Trophoblast cell (in vitro differentiated cells and primary cell): ENCODE data around the gene AHDC1.

Source experiments
- DNase-seq, 2 donors: peaks; one replicate each; pipeline ENCODE4 v3.0.0-alpha.2; 2016
- H2AFZ ChIP-seq: 2 replicates; pipeline ENCODE4 v1.6.1; 2013; ENCODE audit warnings: low read length, moderate library complexity, mild to moderate bottlenecking; ENCODE audit not compliant: insufficient read depth, poor library complexity
- H2AK5ac ChIP-seq: 2 replicates; pipeline ENCODE4 v1.6.1; 2013; ENCODE audit warnings: mild to moderate bottlenecking, low read length
- H2BK120ac ChIP-seq: 2 replicates; pipeline ENCODE4 v1.6.1; 2013; ENCODE audit warnings: low read length, mild to moderate bottlenecking, moderate library complexity; ENCODE audit not compliant: insufficient read depth, poor library complexity
- H2BK12ac ChIP-seq: 2 replicates; pipeline ENCODE4 v1.6.1; 2013; ENCODE audit warnings: mild to moderate bottlenecking, low read length, moderate library complexity
- H2BK5ac ChIP-seq: 2 replicates; pipeline ENCODE4 v1.6.1; 2013; ENCODE audit warnings: low read length, low read depth, moderate library complexity, mild to moderate bottlenecking; ENCODE audit not compliant: poor library complexity
- H3K14ac ChIP-seq: 2 replicates; pipeline ENCODE4 v1.6.1; 2013; ENCODE audit warnings: mild to moderate bottlenecking, low read length
- H3K18ac ChIP-seq: 2 replicates; pipeline ENCODE4 v1.6.1; 2013; ENCODE audit warnings: mild to moderate bottlenecking, low read length
- H3K23ac ChIP-seq: 2 replicates; pipeline ENCODE4 v1.6.1; 2013; ENCODE audit warnings: low read length
- H3K27ac ChIP-seq: 2 replicates; pipeline ENCODE4 v1.5.1; 2013; ENCODE audit warnings: low read depth, mild to moderate bottlenecking, inconsistent platforms, low read length, moderate library complexity
- H3K27me3 ChIP-seq: 2 replicates; pipeline ENCODE4 v1.6.1; 2013; ENCODE audit warnings: inconsistent platforms, mild to moderate bottlenecking, low read length, moderate library complexity; ENCODE audit not compliant: insufficient read depth
- H3K36me3 ChIP-seq, 2 experiments: 1 replicate in 1 of 2; 2 replicates in 1 of 2; pipeline ENCODE4 v1.6.1; 2013; ENCODE audit warnings: low read length in 2 of 2, mild to moderate bottlenecking in 2 of 2, moderate library complexity in 1 of 2; ENCODE audit not compliant: insufficient read depth in 2 of 2, control insufficient read depth in 1 of 2
- H3K4ac ChIP-seq: 2 replicates; pipeline ENCODE4 v1.6.1; 2013; ENCODE audit warnings: low read depth, mild to moderate bottlenecking, low read length, moderate library complexity
- H3K4me1 ChIP-seq, 2 experiments: 1 replicate in 1 of 2; 2 replicates in 1 of 2; pipeline ENCODE4 v1.6.1; 2013; ENCODE audit warnings: low read length in 2 of 2, mild to moderate bottlenecking in 2 of 2, moderate library complexity in 1 of 2; ENCODE audit not compliant: insufficient read depth in 2 of 2, control insufficient read depth in 1 of 2
- H3K4me2 ChIP-seq: 2 replicates; pipeline ENCODE4 v1.6.1; 2013; ENCODE audit warnings: inconsistent platforms, mild to moderate bottlenecking, low read length, moderate library complexity
- H3K4me3 ChIP-seq: 2 replicates; pipeline ENCODE4 v1.5.1; 2013; ENCODE audit warnings: mild to moderate bottlenecking, low read depth, low read length, inconsistent platforms
- H3K79me1 ChIP-seq: one replicate; pipeline ENCODE4 v1.6.1; 2013; ENCODE audit warnings: low read length
- H3K79me2 ChIP-seq: 2 replicates; pipeline ENCODE4 v1.6.1; 2013; ENCODE audit warnings: low read length, mild to moderate bottlenecking; ENCODE audit not compliant: control insufficient read depth, insufficient read depth, poor library complexity
- H3K9ac ChIP-seq: 2 replicates; pipeline ENCODE4 v1.6.1; 2013; ENCODE audit warnings: mild to moderate bottlenecking, low read length
- H3K9me3 ChIP-seq: 2 replicates; pipeline ENCODE4 v1.6.1; 2013; ENCODE audit warnings: low read depth, mild to moderate bottlenecking, control low read depth, inconsistent platforms, low read length; ENCODE audit not compliant: insufficient read depth
- H4K12ac ChIP-seq: 2 replicates; pipeline ENCODE4 v1.6.1; 2013; ENCODE audit warnings: low read depth, mild to moderate bottlenecking, low read length, moderate library complexity
- H4K8ac ChIP-seq: 2 replicates; pipeline ENCODE4 v1.6.1; 2013; ENCODE audit warnings: low read depth, mild to moderate bottlenecking, low read length, moderate library complexity
- H4K91ac ChIP-seq: one replicate; pipeline ENCODE4 v1.6.1; 2013; ENCODE audit warnings: low read depth, mild to moderate bottlenecking, low read length, moderate library complexity
- WGBS: extraction: QIAGEN DNeasy Blood & Tissue Kit; methylation state at CpG from one replicate; pipeline ENCODE4 v1.1.7; 2013; ENCODE audit warnings: missing lambda C conversion rate; ENCODE audit not compliant: insufficient read length, insufficient coverage; ENCODE audit errors: extremely low coverage; 5-methylcytosine and 5-hydroxymethylcytosine counted together

Gene AHDC1

DNA sequence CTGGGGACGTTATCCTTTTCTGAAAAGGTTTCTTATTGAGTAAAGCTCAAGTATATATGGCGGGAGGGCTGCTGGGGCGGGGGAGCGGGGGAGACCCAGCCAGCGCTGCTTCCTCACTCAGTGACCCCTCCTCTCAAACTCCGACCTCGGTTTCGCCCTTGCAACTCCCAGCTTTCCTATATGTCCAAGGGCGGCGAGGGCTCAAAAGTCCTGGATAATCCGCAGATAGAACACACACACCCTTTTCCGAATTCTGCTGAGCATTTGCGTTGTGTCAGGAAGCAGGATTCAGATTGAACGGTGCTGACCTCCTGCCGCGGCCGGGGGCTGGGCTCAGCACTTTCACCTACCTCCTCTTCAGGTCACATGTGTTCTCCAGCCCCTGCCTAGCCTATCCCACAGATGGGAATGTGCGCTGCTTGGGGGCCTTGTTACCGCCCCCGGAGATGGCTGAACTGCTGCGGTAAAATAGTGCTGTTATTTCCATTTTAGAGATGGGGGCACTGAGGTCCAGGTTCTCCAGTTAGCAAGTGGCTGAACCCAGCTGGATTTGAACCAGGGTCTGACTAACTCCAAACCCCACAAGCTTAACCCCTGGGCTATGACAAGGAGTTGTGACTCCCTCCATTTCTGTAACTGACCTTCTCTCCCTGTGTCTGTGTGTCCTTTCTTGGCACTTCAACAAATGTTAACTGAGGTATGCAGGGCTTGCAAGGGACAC, 795 bp upstream of the AHDC1 start:
- Histone ChIP-seq H3K14ac (peak overlapping the region; percentile 30), H3K4me3 (peak overlapping the region; percentile 93), H3K79me1 (peaks cover 42% of the 10 kb centered on the region), H3K36me3 (peaks cover 0 to 3% of the 10 kb centered on the region in 2 experiments), H3K18ac (peak overlapping the region; percentile 13), H2BK5ac (peak overlapping the region; percentile 49), H3K4ac (peak overlapping the region; percentile 20), H4K12ac (peak overlapping the region; percentile 48), H3K79me2 (peaks cover 34% of the 10 kb centered on the region), H2BK12ac (peak overlapping the region; percentile 66), H3K4me2 (peak overlapping the region; percentile 68), H3K23ac (no peak overlapping the region), H2AFZ (peak overlapping the region; percentile 61), H2BK120ac (peak overlapping the region; percentile 74), H3K9me3 (no peaks in the 10 kb centered on the region), H3K27me3 (no peaks in the 10 kb centered on the region), H3K4me1 (peaks cover 48 to 50% of the 10 kb centered on the region in 2 experiments), H3K27ac (peak overlapping the region; percentile 15), H4K91ac (peak overlapping the region; percentile 73), H2AK5ac (peak overlapping the region; percentile 24), H3K9ac (no peak overlapping the region), H4K8ac (peak overlapping the region; percentile 73)
- DNase-seq = no peak
- no CpG with 5 or more reads among the region's 21 CpGs for WGBS

GRCh38 chr1:27603309-27603680, 649 bp downstream of the AHDC1 start:
- peak overlapping the region; percentile 63 for H4K8ac ChIP-seq
- no CpG with 5 or more reads among the region's 43 CpGs for WGBS
- H2BK12ac ChIP-seq = no peak overlapping the region
- peak overlapping the region; percentile 81 for H4K12ac ChIP-seq
- peak overlapping the region; percentile 95 for H2BK5ac ChIP-seq
- H3K79me2 ChIP-seq = peaks cover 41% of the 10 kb centered on the region
- DNase-seq = peak; percentile 44 to 63
- peak overlapping the region; percentile 96 for H3K14ac ChIP-seq
- peak overlapping the region; percentile 93 for H3K4me3 ChIP-seq
- H3K4me1 ChIP-seq = peaks cover 59% of the 10 kb centered on the region in 2 experiments
- peaks cover 0 to 3% of the 10 kb centered on the region in 2 experiments for H3K36me3 ChIP-seq
- no peaks in the 10 kb centered on the region for H3K27me3 ChIP-seq
- H3K27ac ChIP-seq = peak overlapping the region; percentile 77
- peak overlapping the region; percentile 56 for H3K4me2 ChIP-seq
- H3K4ac ChIP-seq = peak overlapping the region; percentile 100
- H3K23ac ChIP-seq = no peak overlapping the region
- no peaks in the 10 kb centered on the region for H3K9me3 ChIP-seq
- peak overlapping the region; percentile 50 for H2AK5ac ChIP-seq
- peak overlapping the region; percentile 40 for H2AFZ ChIP-seq
- peak overlapping the region; percentile 87 for H3K9ac ChIP-seq
- H2BK120ac ChIP-seq = peak overlapping the region; percentile 94
- H4K91ac ChIP-seq = peak overlapping the region; percentile 97
- peaks cover 46% of the 10 kb centered on the region for H3K79me1 ChIP-seq
- peak overlapping the region; percentile 85 for H3K18ac ChIP-seq

DNA sequence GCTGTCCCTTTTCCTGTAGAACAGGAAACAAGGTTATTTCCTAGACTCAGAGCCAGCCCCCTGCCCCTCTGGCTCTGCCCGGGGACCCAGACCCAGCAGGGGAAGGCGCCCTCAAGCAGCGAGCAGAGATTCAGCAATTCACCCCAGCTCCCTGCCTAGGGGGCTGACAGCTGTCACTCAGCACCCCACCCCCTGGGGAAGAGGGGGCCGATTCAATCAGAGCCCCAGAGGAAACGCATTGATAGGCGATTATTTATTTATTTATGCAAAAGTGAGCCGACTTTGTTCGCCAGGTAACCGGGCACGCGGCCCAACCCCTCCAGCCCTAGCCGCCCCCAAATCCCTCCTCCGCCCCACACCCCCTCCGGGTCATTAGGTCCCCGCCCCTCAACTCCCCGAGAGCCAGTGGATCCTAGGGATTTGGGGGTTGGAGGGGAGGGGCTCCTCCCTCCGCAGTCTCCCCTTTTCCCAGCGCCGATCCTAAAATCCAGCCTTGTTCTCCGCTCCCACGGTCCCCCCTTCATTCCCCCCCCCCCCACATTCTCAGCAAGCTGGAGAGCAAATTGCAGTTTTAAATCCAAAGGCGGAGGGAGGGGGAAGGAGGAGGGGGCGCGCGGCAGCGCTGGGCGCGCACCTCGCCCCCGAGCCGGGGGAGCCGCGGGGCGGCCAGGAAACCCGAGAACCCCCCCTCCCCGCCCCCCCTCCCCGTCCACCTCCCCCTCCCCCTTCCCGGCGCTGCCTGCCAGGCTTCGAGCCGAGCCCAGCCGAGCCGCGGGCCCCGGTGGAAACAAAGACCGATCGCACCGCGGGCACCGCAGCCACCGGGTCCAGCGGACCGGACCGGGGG, 1.3 kb downstream of the AHDC1 start:
- peak overlapping the region; percentile 77 for H3K27ac ChIP-seq
- H4K8ac ChIP-seq = peak overlapping the region; percentile 63
- H2AFZ ChIP-seq = peak overlapping the region; percentile 40
- H3K9ac ChIP-seq = peak overlapping the region; percentile 87
- H3K14ac ChIP-seq = peak overlapping the region; percentile 96
- H3K4ac ChIP-seq = peak overlapping the region; percentile 100
- no peak for DNase-seq
- no CpG with 5 or more reads among the region's 54 CpGs for WGBS
- H3K4me2 ChIP-seq = peak overlapping the region; percentile 90
- peak overlapping the region; percentile 97 for H4K91ac ChIP-seq
- H3K79me2 ChIP-seq = peaks cover 46% of the 10 kb centered on the region
- H2AK5ac ChIP-seq = peak overlapping the region; percentile 50
- peak overlapping the region; percentile 93 for H3K4me3 ChIP-seq
- peaks cover 48% of the 10 kb centered on the region for H3K79me1 ChIP-seq
- H3K23ac ChIP-seq = no peak overlapping the region
- peak overlapping the region; percentile 85 for H3K18ac ChIP-seq
- no peaks in the 10 kb centered on the region for H3K27me3 ChIP-seq
- H4K12ac ChIP-seq = peak overlapping the region; percentile 81
- H3K9me3 ChIP-seq = no peaks in the 10 kb centered on the region
- peak overlapping the region; percentile 95 for H2BK5ac ChIP-seq
- H2BK120ac ChIP-seq = peak overlapping the region; percentile 94
- peaks cover 2 to 3% of the 10 kb centered on the region in 2 experiments for H3K36me3 ChIP-seq
- peaks cover 60 to 61% of the 10 kb centered on the region in 2 experiments for H3K4me1 ChIP-seq
- H2BK12ac ChIP-seq = peak overlapping the region; percentile 28

GRCh38 chr1:27601771-27602461, 2.0 kb downstream of the AHDC1 start:
- DNase-seq = peak in 1 of 2 donors; percentile 21
- peak overlapping the region; percentile 42 for H2AK5ac ChIP-seq
- H3K27ac ChIP-seq = peak overlapping the region; percentile 46
- H3K18ac ChIP-seq = peak overlapping the region; percentile 38
- peak overlapping the region; percentile 68 for H3K9ac ChIP-seq
- H3K9me3 ChIP-seq = no peaks in the 10 kb centered on the region
- no peak overlapping the region for H4K12ac ChIP-seq
- peaks cover 3 to 6% of the 10 kb centered on the region in 2 experiments for H3K36me3 ChIP-seq
- peak overlapping the region; percentile 59 for H3K14ac ChIP-seq
- H3K79me1 ChIP-seq = peaks cover 45% of the 10 kb centered on the region
- peak overlapping the region; percentile 45 for H4K91ac ChIP-seq
- peak overlapping the region; percentile 28 for H2BK12ac ChIP-seq
- peaks cover 51% of the 10 kb centered on the region for H3K79me2 ChIP-seq
- peak overlapping the region; percentile 65 for H2BK5ac ChIP-seq
- peaks cover 62% of the 10 kb centered on the region in 2 experiments for H3K4me1 ChIP-seq
- no peak overlapping the region for H4K8ac ChIP-seq
- no peaks in the 10 kb centered on the region for H3K27me3 ChIP-seq
- H2BK120ac ChIP-seq = peak overlapping the region; percentile 49
- no CpG with 5 or more reads among the region's 23 CpGs for WGBS
- peak overlapping the region; percentile 90 for H3K4me2 ChIP-seq
- no peak overlapping the region for H2AFZ ChIP-seq
- peak overlapping the region; percentile 93 for H3K4me3 ChIP-seq
- H3K4ac ChIP-seq = peak overlapping the region; percentile 99
- H3K23ac ChIP-seq = no peak overlapping the region
